Left ventricle myocardium superior (tissue), 1 donor: Measurements from ENCODE around the gene CCDC148. TPM values are rescaled to one million over a fixed set of nuclear protein-coding genes. Genes with fewer than 3 reads are reported as not detected.
"Not testable (repeated sequence)": the region's sequence is repeated elsewhere in the genome, so short reads cannot be mapped to it uniquely, and the experiment has no call there.

Source experiments
- ATAC-seq: fragments of 200-7000 bp; cut with Tn5 transposase; one replicate; pipeline ENCODE4 v1.9.1; 2020; ENCODE audit warnings: mild to moderate bottlenecking, moderate library complexity
- DNase-seq: peaks from one replicate; pipeline ENCODE4 v3.0.0-alpha.2; 2020
- intact Hi-C: fragments of 100-400 bp; cut with micrococcal nuclease; formaldehyde crosslinking; loops from one replicate; pipeline ENCODE4 v1.11.0; 2022
- total RNA-seq: library from RNA; stranded (reverse); fragmentation: NEBNext Ultra II Directional; extraction: Animal tissue kit (Norgen Biotek cat#: 25700); gene quantifications from one replicate; pipeline ENCODE4 v1.2.1, GENCODE V29; 2021
- donor health status: DM: no; HTN: yes; CAD: no; lungs with severe emphysema.

The CCDC148 gene
- total RNA-seq, 1 donor from 2014 or later, result 0.40 TPM

DNA sequence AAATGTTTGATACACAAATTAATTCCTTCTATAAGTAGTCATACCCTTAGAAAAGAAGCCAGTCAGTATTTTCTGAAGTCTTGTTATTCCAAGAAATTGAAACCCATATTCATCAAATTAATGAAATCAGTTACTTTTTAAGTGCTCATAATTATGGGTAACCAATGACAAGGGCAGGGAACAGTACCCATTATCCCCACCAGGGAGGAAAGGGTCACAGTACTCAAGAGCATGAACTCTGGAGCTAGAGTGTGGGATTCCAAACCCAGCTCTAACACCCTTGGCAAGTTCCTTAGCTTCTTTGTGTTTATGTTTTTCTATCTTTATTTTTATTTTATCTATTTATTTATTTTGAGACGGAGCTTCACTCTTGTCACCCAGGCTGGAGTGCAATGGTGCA, 68.4 kb downstream of the CCDC148 start:
- intact Hi-C loops, result no loop called here
- DNase-seq, result no peak
- ATAC-seq, result no peak

DNA sequence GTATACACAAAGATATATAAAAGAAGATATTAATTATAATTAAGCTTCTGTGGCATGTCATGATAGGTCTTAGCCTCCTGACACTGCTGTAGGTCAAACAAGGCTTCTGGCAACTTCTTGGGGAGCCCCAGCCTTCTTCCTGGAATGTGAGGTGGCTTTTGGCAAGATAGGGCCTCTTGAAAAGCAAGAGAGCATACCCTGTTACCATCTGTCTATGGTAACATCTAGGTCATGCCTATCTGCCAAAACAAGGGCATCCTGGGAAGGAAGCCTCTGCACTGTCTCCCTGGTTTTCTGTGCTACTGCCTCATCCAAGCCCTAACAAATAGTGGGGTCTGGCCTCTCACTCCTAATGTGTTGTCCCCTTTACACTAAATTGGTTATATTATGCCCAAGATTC, 70.9 kb downstream of the CCDC148 start:
- ATAC-seq (no peak), DNase-seq (no peak)
- intact Hi-C loops, result no loop called here

DNA sequence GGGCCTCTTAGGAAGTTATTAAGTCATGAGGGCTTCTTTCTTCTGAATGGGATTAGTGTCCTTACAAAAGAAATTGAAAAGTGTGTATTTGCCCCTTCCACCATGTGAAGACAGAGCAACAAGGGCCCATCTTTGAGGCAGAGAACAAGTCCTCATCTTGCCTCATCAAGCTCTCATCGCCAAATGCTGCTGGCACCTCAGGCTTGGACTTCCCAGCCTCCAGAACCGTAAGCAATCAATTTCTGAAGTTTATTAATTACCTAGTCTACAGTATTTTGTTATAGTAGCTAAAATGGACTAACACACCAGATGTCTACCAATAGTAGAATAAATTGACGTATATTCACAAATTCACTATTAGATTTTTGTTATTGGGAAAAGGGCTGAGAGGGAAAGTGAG, 74.6 kb downstream of the CCDC148 start:
- no peak for DNase-seq
- intact Hi-C loops, result no loop called here
- no peak for ATAC-seq

DNA sequence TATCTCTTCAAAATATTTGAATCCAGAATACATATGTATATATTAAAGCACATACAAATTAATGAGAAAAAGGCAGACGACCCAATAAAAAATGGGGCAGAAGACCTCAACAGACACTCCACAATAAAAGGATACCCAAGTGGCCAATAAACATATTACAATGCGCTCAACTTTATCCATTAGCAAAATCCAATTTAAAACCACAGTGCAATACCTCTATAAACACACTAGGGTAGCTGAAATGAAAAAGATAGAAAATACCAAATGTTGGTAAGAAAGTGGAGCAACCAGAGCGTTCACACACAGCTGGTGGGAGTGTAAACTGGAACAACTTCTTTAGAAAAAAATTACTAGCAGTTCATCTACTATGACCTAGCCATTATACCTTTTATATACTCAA, 75.3 kb downstream of the CCDC148 start:
- ATAC-seq, result no peak
- no peak for DNase-seq
- intact Hi-C loops, result no loop called here

DNA sequence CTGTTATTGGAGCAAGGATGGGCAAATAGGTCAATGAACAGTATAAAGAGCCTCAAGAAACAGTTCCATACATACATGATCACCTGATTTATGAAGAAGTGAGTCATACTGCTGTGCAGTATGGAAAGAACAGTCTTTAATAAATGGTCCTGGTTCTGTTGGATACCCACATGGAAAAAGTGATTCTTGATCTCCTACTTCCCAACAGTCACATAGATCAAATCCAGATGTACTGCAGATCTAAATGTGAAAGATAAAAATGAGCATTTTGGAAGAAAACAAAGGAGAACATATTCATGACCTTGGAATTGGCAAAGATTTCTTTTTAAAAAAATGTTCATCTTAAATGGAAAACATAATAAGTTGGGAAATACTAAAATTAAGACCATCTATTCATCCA, 75.8 kb downstream of the CCDC148 start:
- ATAC-seq, result no peak
- intact Hi-C loops, result no loop called here
- DNase-seq, result no peak

DNA sequence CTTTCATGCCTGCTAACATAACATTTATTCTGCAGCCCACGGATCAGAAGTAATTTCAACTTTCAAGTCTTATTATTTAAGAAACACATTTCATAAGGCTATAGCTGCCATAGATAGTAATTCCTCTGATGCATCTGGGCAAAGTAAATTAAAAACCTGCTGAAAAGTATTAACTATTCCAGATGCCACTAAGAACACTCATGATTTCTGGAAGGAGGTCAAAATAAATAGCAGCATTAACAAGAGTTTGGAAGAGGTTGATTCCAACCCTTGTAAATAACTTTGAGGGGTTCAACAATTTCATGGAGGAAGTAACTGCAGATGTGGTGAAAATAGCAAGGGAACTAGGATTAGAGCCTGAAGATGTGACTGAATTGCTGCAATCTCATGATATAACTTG, 77.6 kb downstream of the CCDC148 start:
- no peak for DNase-seq
- intact Hi-C loops, result no loop called here
- ATAC-seq, result no peak

DNA sequence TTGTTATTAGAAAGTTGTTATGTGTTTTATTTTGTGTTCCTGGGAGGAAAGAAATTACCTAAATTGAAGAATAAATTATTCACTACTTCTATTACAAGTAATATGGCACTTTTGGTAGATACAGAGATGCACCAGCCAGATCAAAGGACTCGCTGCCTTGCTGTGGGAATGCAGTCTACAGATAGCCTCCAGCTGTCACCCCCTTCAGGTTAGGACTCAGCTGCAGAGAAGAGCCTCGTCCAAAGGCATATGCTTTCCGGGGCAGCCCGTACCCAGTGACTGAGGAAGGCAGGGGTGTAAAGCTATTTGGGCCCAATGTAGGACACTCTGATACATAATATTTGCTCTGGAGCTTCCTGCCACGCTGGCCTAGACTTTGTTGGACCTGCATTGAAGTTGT, 90.2 kb downstream of the CCDC148 start:
- no peak for DNase-seq
- intact Hi-C loops, result no loop called here
- no peak for ATAC-seq

DNA sequence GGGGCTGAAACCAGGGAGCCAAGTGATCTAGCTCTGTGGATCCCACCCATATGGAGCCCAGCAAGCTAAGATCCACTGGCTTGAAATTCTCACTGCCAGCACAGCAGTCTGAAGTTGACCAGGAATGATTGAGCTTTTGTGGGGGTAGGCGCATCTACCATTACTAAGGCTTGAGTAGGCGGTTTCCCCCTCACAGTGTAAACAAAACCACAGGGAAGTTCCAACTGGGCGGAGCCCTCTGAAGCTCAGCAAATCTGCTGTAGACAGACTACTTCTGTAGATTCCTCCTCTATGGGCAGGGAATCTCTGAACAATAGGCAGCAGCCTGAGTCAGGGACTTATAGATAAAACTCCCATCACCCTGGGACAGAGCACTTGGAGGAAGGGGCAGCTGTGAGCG, 96.7 kb downstream of the CCDC148 start:
- no peak for ATAC-seq
- intact Hi-C loops, result no loop called here
- no peak for DNase-seq

DNA sequence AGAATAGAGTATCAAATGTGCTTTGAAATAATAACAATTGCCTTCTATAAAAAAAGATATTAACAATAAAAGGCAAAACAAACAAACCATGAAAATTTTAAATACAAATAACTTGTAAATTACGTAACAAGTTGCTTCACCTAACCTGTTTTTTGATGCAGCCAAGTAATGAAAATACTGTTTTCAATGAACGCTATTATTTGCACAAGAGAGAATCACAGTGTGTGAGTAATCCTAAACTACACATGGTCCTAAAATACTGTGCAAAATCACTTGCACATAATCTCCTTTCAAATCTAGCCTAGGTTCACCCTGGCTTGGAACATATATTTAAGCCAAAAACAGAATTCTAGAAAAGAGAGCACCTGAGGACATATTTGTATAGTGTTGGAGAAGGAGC, 98.9 kb downstream of the CCDC148 start:
- DNase-seq (no peak), ATAC-seq (no peak)
- intact Hi-C loops, result no loop called here

DNA sequence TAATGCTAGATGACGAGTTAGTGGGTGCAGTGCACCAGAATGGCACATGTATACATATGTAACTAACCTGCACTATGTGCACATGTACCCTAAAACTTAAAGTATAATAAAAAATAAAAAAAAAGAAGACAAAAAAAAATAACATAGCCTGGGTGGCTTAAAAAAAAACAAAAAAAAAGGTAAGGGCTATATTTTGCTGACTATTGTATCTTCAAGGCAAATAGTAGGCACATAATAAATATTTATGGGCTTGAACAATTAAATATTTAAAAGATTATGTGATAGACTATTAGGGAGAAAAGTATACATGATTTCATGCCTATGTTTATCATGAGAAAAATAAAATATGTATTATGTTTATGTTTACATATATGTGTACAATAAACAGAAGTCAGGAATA, 99.4 kb downstream of the CCDC148 start:
- intact Hi-C loops, result no loop called here
- ATAC-seq (no peak), DNase-seq (no peak)

DNA sequence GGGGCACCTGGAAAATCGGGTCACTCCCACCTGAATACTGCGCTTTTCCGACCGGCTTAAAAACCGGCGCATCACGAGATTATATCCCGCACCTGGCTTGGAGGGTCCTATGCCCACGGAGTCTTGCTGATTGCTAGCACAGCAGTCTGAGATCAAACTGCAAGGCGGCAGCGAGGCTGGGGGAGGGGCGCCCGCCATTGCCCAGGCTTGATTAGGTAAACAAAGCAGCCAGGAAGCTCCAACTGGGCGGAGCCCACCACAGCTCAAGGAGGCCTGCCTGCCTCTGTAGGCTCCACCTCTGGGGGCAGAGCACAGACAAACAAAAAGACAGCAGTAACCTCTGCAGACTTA, 105.1 kb downstream of the CCDC148 start:
- intact Hi-C loops, ATAC-seq, DNase-seq: not testable (repeated sequence)

DNA sequence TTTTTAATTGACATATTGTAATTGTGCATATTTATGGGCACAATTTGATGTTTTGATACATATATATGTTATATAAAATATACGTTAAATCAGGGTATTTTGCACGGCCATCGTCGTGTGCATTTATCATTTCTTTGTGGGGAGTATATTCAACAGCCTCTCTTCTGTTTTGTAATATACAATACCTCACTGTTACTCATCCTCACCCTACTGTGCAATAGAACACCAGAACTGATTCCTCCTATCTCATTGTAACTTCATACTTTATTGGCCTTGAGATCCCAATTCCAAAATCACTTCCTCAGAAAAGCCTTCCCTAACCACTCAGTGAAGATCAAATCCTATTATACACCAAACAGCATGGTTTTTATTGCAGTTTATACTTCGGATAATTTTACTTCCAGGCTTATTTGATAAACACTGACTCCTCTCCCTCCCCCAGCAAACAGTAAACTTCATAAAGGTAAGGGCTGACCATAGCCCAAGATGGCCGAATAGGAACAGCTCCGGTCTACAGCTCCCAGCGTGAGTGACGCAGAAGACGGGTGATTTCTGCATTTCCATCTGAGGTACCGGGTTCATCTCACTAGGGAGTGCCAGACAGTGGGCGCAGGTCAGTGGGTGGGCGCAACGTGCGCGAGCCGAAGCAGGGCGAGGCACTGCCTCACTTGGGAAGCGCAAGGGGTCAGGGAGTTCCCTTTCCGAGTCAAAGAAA, 105.6 kb downstream of the CCDC148 start:
- DNase-seq, intact Hi-C loops, ATAC-seq: not testable (repeated sequence)

DNA sequence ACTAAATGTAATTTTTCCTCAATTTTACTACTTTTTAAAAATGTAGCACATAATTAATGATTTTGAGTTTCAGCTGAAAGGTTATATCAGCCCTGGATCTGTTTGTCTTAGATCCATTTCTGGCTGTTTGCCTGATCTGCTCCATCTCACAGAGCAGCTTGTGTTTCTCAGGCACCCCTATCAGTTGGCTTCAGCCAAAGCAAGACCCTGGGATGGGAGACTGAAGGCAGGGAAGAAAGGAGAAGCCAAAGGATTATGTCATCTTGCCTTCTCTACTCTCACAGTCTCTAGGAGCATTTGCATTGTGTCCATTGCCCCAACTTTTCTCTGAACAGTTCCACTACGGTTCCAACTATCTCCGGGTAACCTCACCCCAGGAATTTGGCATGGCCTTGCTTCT, 110.5 kb downstream of the CCDC148 start:
- intact Hi-C loops, result no loop called here
- no peak for DNase-seq
- no peak for ATAC-seq

DNA sequence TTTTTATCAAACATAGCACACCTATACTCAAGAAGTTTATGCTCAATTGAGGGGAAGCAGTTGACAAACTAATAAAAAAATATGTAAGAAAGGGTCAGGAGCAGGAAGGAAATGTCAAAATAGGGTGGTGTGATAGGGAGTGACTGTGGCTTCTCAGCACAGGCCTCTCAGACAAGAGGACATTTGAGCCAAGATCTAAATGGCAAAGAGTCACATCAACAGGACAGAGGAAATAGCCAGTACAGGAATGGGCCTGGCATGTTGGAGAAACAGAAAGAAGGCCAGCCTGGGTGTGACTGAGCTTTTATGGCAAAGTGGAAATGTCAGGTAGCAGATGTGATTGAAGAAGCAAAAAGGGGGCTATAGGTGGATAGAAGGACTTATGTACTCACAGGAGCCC, 117.0 kb downstream of the CCDC148 start:
- ATAC-seq, result no peak
- intact Hi-C loops, result no loop called here
- no peak for DNase-seq

DNA sequence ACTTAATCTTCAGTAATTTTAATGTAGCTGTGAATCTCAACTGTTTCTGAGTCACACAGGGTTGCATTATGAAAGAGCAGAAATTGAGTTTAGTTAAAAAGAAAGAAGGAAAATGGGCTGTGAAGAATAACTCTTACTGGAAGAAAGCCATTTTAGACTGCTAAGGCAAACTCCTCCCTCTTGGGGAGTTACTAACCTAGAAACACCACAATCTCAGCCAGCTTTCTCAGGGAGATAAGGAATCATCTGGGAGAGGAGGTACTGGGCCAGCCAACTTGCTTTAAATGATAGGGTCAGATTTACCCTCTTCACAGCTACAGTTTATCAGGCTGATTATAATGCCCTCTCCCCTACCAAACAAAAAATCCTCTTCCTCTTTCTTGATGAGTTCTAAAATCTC, 119.5 kb downstream of the CCDC148 start:
- DNase-seq, result no peak
- ATAC-seq, result no peak
- intact Hi-C loops, result no loop called here

DNA sequence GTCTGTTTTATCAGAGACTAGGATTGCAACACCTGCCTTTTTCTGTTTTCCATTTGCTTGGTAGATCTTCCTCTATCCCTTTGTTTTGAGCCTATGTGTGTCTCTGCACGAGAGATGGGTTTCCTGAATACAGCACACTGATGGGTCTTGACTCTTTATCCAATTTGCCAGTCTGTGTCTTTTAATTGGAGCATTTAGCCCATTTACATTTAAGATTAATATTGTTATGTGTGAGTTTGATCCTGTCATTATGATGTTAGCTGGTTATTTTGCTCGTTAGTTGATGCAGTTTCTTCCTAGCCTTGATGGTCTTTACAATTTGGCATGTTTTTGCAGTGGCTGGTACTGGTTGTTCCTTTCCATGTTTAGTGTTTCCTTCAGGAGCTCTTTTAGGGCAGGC, 124.8 kb downstream of the CCDC148 start:
- ATAC-seq, intact Hi-C loops: not testable (repeated sequence)

DNA sequence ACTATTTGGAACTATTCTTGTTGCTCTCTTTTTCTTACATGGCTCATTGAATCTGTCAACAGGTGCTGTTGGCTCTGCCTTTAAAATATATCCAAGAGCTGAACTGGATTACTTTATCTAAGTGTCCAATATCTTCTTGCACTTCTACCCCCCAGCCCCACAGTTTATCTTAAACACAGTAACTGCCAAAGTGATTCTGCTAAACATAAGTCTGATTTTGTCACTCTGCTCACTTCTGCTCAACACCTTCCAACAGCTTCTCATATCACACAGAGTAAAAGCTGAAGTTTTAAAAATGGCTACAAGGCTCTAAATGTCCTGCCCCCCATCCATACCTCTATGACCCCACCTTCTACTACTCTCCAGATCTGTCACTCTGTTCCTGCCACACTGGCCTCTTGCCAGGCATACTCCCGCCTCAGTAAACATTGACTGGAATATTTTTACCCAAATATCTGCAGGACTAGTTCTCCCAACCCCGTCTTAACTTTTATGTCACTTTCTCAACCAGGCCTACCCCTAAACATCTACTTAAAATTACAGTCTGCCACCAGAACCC, 130.7 kb downstream of the CCDC148 start:
- ATAC-seq, result no peak
- intact Hi-C loops, result no loop called here
- DNase-seq, result no peak

More for the DNA sequence above, 124.8 kb downstream of the CCDC148 start:
- not testable (repeated sequence) for DNase-seq

DNA sequence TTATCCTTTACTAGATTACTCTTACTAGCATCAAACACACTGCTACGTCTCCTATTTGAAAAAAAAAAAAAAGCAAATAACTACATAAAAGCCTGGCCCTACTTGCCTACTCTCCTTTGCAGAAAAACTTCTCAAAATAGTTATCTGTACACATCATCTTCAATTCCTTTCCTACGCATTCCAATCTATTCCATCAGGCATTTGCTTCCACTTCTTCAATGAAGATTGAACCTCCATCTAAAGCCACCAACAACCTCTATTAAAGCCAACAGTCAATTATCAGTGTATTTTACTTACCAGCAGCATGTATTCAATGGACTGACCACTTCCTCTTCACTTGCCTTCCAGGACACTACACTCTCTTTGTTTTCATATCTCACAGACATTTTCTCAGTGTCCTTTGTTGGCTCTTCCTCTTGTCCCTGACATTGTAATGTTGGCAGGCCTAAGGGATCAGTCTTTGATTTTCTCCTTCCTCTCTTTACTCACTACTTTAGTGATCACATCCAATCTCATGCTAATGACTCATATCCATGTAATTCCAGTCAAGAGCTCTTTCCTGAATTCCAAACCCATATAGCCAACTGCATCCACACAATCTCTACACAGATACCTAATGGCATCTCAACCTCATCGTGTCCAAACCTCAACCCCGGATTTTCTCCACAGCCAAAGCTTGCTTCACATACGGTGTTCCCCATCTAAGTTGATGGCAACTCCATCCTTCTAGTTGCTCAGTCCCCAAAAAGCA, 131.3 kb downstream of the CCDC148 start:
- no peak for DNase-seq
- intact Hi-C loops, result no loop called here
- ATAC-seq, result no peak

DNA sequence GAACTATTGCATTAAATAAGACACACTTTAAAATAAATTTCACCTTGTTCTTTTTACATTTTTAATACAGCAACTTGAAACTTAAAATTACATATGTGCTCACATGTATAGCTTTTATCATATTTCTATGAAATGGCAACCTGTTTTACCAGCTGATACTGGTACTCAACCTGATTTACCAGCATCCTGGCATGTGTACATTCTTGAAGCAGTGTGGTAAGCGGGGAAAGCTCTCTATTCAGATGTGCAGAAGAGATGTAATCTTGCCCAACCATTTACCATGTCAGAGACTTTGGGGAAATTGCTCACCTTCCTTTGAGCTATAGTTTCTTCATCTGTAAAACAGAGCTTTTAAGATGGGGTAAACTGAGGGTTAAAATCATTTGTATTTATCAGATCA, 133.2 kb downstream of the CCDC148 start:
- intact Hi-C loops, result no loop called here
- DNase-seq (no peak), ATAC-seq (no peak)

DNA sequence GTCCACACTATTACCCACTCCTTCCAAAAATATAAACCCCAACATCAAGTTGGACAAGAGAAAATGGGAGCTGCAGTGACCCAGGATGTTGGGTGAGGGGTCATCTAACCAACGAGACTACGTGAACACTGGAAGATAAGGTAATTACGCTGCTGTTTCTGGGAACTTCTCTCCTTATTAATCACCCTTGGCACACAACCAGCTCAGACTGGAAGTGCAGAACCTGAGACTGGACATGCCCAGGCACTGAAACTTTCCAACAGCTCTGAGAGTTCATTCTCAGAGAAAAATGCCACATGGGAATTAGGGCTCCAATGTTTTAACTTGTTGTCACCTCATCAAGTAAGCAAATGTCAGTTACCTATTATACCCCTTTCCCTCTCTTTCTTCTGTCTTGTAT, 135.3 kb downstream of the CCDC148 start:
- ATAC-seq (no peak), DNase-seq (no peak)
- intact Hi-C loops, result no loop called here

DNA sequence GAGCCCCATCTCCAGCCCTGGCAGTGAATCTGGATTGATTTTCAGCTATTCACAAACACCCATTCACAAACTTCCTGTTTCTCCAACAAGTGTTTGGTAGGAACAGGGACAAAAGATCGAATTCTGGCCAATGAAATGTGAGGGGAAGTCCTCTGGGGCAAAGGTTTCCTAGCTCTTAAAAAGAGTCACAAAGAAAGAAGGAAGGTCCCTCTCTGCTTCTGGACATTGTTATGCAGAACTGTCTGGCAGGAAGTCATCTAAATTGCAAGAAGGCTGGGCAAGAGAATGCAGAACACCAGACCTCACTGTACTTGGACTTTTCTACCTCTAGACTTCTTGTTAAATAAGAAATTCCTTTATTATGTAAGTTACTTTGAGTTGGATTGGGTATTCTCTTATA, 137.3 kb downstream of the CCDC148 start:
- intact Hi-C loops, result no loop called here
- DNase-seq (no peak), ATAC-seq (no peak)
